Gastroesophageal sphincter (tissue), 4 donors: Measurements from ENCODE around the gene GLE1. TPM values are rescaled to one million over a fixed set of nuclear protein-coding genes. Genes with fewer than 3 reads are reported as not detected.

ENCODE experiments used
- ATAC-seq: fragments of 150-250 bp; one replicate; pipeline ENCODE4 v1.9.1; 2016; ENCODE audit warnings: mild to moderate bottlenecking, moderate library complexity
- H3K27ac ChIP-seq, 4 donors: fragments of 200-600 bp; sonication (generic) in 3 of 4; 1 replicate in 3 of 4; 2 replicates in 1 of 4; pipeline ENCODE4 v1.5.1; 2016 to 2019
- H3K27me3 ChIP-seq: fragments of 200-600 bp; sonication (generic); one replicate; pipeline ENCODE4 v1.5.1; 2019
- H3K36me3 ChIP-seq, 2 donors: fragments of 200-600 bp; sonication (generic); one replicate each; pipeline ENCODE4 v1.5.1; 2019; ENCODE audit warnings: control low read depth in 1 of 2
- H3K4me1 ChIP-seq, 3 donors: fragments of 200-600 bp; sonication (generic); 1 replicate in 2 of 3; 2 replicates in 1 of 3; pipeline ENCODE4 v1.5.1; 2016 to 2019; ENCODE audit warnings: control low read depth in 2 of 3
- H3K4me3 ChIP-seq, 2 donors: fragments of 200-600 bp; sonication (generic); one replicate each; pipeline ENCODE4 v1.5.1; 2019; ENCODE audit warnings: mild to moderate bottlenecking in 1 of 2, moderate library complexity in 1 of 2
- H3K9me3 ChIP-seq, 3 donors: fragments of 200-600 bp; sonication (generic); one replicate each; pipeline ENCODE4 v1.5.1; 2017 to 2019; ENCODE audit warnings: control low read depth in 2 of 3
- EP300 ChIP-seq: sonication (generic); formaldehyde crosslinking; IDR thresholded peaks from one replicate; pipeline ENCODE4 v1.6.1; 2017; ENCODE audit warnings: antibody characterized with exemption, mild to moderate bottlenecking
- POLR2A ChIP-seq, 2 donors: fragments of 450-650 bp; IDR thresholded peaks; one replicate each; pipeline ENCODE4 v1.6.1; 2017; ENCODE audit warnings: antibody characterized with exemption in 2 of 2, mild to moderate bottlenecking in 2 of 2, moderate library complexity in 1 of 2
- POLR2AphosphoS5 ChIP-seq: sonication (generic); formaldehyde crosslinking; IDR thresholded peaks from one replicate; pipeline ENCODE4 v1.6.1; 2017; ENCODE audit warnings: antibody characterized with exemption
- WGBS, 2 donors: methylation state at CpG; one replicate each; pipeline ENCODE4 v1.1.5; 2018; ENCODE audit warnings: low coverage in 1 of 2; 5-methylcytosine and 5-hydroxymethylcytosine counted together
- total RNA-seq, 4 donors: library from RNA; depleted of rRNA; stranded (reverse); fragments of >200 nt; gene quantifications; one replicate each; pipeline ENCODE4 v1.1.0, GENCODE V29; 2016
- TF ChIP-seq, protein P1 (sequence below), 4 experiments: fragments of 200-600 bp in 2 of 4; fragments of 450-650 bp in 2 of 4; sonication (generic) in 1 of 4; IDR thresholded peaks; one replicate each; pipeline ENCODE4 v1.5.1; 2017 to 2019; ENCODE audit warnings: antibody characterized with exemption in 4 of 4, mild to moderate bottlenecking in 2 of 4, moderate library complexity in 2 of 4

Gene GLE1
- total RNA-seq, 4 donors from 2014 or later: 18.7 to 32.4 (median 26.9) TPM

DNA sequence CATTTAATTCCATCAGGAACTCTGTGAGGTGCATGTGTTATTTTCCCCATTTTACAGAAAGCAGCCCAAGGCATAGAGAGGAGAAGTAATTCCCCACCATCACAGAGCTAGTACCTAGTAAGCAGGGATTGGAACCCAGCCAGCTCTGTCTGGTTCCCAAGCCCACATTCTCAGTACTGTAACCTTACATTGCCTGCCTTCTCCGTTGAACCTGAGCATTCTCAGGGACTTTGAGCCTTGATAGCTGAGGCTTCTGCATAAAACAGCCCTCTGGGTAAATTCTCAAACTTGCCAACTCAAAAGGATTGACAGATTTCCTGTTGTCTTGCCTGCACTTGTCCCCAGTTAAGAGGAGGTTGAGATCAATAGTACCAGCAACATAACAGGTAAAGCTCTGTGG is 9.2 kb upstream of the GLE1 start:
- WGBS, 2 donors: 33 to 50% methylated on average over 1 of the region's 1 CpG
- H3K36me3 ChIP-seq: peaks cover 0 to 97% of the 10 kb centered on the region in 2 donors
- no peak overlapping the region for H3K27ac ChIP-seq
- H3K27me3 ChIP-seq: no peaks in the 10 kb centered on the region
- TF ChIP-seq POLR2A (IDR thresholded peaks at IDR 0.05) (no peak), POLR2AphosphoS5 (no peak), EP300 (no peak)
- TF ChIP-seq, protein P1, sequence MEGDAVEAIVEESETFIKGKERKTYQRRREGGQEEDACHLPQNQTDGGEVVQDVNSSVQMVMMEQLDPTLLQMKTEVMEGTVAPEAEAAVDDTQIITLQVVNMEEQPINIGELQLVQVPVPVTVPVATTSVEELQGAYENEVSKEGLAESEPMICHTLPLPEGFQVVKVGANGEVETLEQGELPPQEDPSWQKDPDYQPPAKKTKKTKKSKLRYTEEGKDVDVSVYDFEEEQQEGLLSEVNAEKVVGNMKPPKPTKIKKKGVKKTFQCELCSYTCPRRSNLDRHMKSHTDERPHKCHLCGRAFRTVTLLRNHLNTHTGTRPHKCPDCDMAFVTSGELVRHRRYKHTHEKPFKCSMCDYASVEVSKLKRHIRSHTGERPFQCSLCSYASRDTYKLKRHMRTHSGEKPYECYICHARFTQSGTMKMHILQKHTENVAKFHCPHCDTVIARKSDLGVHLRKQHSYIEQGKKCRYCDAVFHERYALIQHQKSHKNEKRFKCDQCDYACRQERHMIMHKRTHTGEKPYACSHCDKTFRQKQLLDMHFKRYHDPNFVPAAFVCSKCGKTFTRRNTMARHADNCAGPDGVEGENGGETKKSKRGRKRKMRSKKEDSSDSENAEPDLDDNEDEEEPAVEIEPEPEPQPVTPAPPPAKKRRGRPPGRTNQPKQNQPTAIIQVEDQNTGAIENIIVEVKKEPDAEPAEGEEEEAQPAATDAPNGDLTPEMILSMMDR (IDR thresholded peaks at IDR 0.05): no peak
- no peak overlapping the region for H3K4me3 ChIP-seq
- no peak for ATAC-seq
- H3K9me3 ChIP-seq: no peaks in the 10 kb centered on the region
- H3K4me1 ChIP-seq: peaks cover 0 to 12% (median 3%) of the 10 kb centered on the region in 3 donors

DNA sequence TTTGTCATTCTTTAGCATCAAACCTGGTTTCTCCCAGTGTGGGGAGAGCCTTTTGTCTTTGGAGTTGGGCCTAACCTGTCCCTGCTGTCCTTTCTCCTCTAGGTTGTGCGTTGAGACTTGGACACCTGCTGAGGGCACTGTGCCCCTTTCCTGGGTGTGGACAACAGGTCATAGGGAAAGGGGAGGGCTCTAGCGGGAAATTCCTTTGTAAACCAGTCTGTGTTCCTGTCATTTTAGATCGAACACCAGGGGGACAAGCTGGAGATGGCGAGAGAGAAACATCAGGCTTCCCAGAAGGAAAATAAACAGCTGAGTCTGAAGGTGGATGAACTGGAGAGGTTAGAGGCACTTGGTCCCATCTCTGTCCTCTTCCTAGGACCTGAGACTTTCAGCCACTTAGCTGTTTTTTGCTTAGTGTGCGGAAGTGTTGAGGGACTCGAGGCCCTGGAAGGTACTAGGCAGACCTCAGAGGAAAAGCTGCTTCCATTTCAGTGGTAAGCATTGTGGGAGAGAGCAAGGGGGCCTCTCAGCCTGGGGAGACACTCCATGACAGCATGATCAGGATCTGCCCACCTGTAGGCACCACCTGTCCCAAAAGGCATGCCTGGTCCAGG is 8.6 kb upstream of the GLE1 start:
- Histone ChIP-seq H3K4me1 (peaks cover 0 to 12% (median 3%) of the 10 kb centered on the region in 3 donors), H3K27me3 (no peaks in the 10 kb centered on the region), H3K9me3 (no peaks in the 10 kb centered on the region), H3K36me3 (peaks cover 0 to 97% of the 10 kb centered on the region in 2 donors), H3K27ac (no peak overlapping the region), H3K4me3 (no peak overlapping the region)
- no peak for ATAC-seq
- WGBS, 2 donors: 66 to 72% methylated on average over 3 to 4 of the region's 6 CpGs
- TF ChIP-seq, protein P1 (IDR thresholded peaks at IDR 0.05): no peak
- TF ChIP-seq POLR2AphosphoS5: no peak
- no peak for TF ChIP-seq POLR2A (IDR thresholded peaks at IDR 0.05)
- no peak for TF ChIP-seq EP300

DNA sequence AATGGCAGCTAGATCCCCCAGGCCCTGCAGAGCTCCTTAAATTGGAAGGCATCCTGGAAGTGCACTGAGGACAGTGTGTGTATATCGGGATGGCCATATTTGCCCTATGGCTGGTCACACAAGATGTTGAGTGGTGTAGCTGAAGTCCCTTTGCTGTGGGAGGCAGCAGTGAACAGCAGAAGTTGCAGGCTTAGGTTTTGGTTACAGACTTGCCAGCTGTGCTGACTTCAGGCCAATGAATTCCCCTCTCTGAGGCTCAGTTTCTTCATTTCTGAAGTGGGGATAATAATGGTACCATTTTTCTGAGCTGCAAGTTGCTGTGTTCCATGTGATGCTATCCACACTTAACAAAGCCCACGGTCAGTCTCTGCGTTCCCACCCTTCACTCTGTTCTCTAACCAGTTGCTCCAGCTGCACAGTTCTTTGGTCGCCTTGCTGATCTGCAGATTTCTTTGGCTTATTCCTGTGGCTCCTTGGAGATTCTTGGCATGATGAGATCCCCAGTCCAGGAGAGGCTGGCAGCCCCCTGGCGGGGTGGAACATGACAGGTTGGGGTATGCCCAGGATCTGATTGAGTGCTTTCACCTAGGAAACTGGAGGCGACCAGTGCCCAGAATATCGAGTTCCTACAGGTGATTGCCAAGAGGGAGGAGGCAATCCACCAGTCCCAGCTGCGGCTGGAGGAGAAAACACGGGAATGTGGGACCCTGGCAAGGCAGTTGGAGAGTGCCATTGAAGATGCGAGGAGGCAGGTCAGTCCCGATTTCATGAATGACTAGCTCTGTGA is 6.5 kb upstream of the GLE1 start:
- Histone ChIP-seq H3K4me3 (no peak overlapping the region), H3K9me3 (no peaks in the 10 kb centered on the region), H3K27ac (no peak overlapping the region), H3K4me1 (peaks cover 0 to 12% (median 3%) of the 10 kb centered on the region in 3 donors), H3K36me3 (peaks cover 0 to 81% of the 10 kb centered on the region in 2 donors), H3K27me3 (no peaks in the 10 kb centered on the region)
- WGBS, 2 donors: 92 to 100% methylated on average over 1 to 5 of the region's 11 CpGs
- ATAC-seq: no peak
- TF ChIP-seq EP300 (no peak), POLR2A (IDR thresholded peaks at IDR 0.05) (no peak), POLR2AphosphoS5 (no peak)
- TF ChIP-seq, protein P1 (IDR thresholded peaks at IDR 0.05): no peak

DNA sequence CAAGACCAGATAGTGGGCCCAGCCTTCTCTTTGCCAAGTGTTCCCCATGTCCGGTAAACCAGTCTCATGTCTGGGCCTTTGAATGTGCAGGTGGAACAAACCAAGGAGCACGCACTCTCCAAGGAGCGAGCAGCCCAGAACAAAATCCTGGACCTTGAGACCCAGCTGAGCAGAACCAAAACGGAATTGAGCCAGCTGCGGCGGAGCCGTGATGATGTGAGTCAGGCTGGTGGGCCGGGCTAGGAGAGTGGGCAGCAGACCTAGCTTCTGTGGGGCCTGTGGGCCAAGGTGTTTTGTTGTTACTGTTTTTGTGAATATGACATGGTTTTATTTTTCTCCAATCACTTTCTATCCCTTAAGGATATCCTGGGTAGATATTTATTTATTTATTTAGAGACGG is 5.6 kb upstream of the GLE1 start:
- WGBS, 2 donors: 88 to 95% methylated on average over 5 to 7 of the region's 9 CpGs
- no peak overlapping the region for H3K4me3 ChIP-seq
- TF ChIP-seq POLR2AphosphoS5 (no peak), POLR2A (IDR thresholded peaks at IDR 0.05) (no peak), EP300 (no peak)
- TF ChIP-seq, protein P1 (IDR thresholded peaks at IDR 0.05): no peak
- ATAC-seq: no peak
- peaks cover 0 to 72% of the 10 kb centered on the region in 2 donors for H3K36me3 ChIP-seq
- H3K9me3 ChIP-seq: no peaks in the 10 kb centered on the region
- no peak overlapping the region for H3K27ac ChIP-seq
- H3K4me1 ChIP-seq: peaks cover 0 to 17% (median 7%) of the 10 kb centered on the region in 3 donors
- no peaks in the 10 kb centered on the region for H3K27me3 ChIP-seq
